Measurements from ENCODE around the gene TXNRD2.

TXNRD2 gene

GRCh38 chr22:19875531-19876313 is 65.9 kb downstream of the TXNRD2 start:
- no peak for DNase-seq (ENCODE audit: low read depth)

- DNase-seq (ENCODE audit: low read depth), result no peak
Measured at GRCh38 chr22:19875061-19875530, 66.5 kb downstream of the TXNRD2 start.

GRCh38 chr22:19874307-19875060 is 67.1 kb downstream of the TXNRD2 start:
- DNase-seq (ENCODE audit: low read depth), result no peak

GRCh38 chr22:19873960-19874306 is 67.7 kb downstream of the TXNRD2 start:
- no peak for DNase-seq (ENCODE audit: low read depth)

- DNase-seq (ENCODE audit: low read depth), result no peak
Measured at GRCh38 chr22:19873138-19873959, 68.3 kb downstream of the TXNRD2 start.

DNA sequence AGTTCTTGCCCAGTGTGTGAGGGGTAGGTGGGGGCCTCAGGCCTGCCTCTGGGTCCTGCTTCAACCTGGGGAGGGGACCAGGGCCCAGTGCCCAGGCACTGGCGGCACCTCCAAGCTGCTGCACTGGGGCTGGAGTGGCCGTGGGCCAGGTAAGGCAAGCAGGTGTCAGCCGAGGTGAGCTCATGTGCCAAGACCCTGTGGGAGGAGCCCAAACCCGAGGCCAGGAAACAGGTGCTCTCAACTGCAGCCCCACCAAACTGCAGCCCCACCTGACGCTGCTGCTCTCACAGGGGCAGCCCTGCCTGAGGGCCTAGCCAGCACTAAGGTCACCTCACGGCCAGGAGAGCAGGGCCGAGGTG is 68.9 kb downstream of the TXNRD2 start:
- no peak for DNase-seq (ENCODE audit: low read depth)

GRCh38 chr22:19871845-19872778 is 69.5 kb downstream of the TXNRD2 start:
- DNase-seq (ENCODE audit: low read depth), result no peak

DNA sequence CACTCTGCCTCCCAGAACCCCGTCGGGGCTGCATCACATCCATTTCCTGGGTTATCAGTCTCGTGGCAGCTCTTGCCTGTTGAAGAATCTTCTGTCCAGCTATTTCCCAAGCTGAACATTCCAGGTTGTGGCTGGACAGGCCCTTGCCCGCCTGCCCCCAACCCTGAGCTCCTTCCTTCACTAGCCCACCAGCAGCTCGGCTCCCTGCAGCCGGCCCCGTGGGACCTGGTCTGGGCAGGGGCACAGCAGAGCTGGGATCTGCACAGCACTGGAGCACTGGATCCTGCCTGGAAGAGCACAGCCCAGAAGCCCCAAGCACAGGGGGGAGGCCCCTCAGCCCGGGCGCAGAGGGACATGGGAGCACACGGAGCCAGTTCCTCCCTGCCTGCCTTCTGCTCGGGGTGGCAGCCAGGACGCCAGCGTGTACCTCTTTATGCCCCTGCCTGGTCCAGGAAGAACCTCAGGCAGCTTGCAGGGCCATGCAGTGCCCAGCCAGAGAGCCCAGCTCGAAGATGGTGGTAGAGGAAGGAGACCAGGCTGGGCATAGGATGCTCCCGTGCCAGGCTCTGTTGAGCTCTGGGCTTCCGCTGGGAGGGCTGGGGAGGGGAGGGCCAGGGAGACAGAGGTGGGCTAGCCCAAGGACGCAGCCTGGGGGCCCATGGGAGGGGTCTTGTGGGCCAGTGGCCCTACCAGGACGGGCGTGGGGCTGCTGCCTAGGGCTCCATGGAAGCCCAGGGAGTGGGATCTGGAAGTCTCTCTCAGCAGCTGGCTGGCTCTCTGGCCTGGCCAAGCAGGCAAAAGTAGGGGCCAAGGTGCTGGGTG is 70.4 kb downstream of the TXNRD2 start:
- no peak for DNase-seq (ENCODE audit: low read depth)

- no peak for DNase-seq (ENCODE audit: low read depth)
Measured at GRCh38 chr22:19870153-19871022, 71.2 kb downstream of the TXNRD2 start.

- DNase-seq (ENCODE audit: low read depth), result no peak
Measured at GRCh38 chr22:19869497-19870152, 72.0 kb downstream of the TXNRD2 start.

- no peak for DNase-seq (ENCODE audit: low read depth)
Measured at GRCh38 chr22:19868773-19869471, 72.7 kb downstream of the TXNRD2 start.

DNA sequence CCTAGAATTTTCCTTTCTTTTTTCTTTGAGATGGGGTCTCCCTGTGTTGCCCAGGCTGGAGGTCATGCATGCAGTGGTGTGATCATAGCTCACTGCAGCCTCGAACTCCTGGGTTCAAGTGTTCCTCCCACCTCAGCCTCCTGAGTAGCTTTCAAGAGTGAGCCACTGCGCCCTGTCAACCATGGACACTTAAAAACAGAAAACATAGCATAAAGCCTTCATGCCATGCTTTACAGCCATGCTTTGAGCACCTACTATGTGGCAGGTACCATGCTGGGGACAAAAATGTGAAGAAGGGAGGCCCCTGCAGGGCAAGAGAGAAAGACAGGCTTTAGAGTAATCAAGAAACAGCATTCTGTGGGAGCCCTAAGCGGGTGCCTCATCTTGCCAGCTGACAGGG is 73.3 kb downstream of the TXNRD2 start:
- DNase-seq (ENCODE audit: low read depth), result no peak

DNA sequence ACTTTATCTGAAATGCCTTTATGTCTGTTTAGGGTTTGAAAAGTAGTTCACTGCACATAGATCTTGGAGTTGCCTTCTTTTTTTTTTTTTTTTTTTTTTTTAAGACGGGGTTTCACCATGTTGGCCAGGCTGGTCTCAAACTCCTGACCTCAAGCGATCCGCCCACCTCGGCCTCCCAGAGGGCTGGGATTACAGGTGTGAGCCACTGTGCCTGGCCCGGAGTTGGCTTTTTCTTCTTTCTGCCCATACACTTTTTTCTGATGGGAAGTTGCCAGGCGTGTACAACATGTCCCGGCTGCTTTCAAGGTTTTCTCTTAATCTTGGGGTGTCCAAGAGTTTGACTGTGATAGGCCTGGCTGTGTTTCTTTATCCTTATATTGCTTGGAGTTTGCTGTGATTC is 74.0 kb downstream of the TXNRD2 start:
- no peak for DNase-seq (ENCODE audit: low read depth)

DNA sequence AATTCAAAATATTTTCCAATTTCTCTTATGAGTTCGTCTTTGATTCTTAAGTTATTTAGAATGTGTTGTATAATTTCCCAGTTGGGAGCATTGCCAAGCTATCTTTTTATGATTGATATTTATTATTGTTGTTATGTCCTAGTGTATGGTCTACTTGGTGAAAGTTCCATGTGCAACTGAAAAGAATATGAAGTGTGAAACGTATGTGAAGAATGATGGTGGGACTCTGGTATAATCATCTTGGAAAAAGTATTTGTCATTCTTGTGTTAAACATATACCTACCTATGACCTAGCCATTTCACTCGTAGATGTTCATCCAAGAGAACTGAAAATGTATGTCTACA is 75.0 kb downstream of the TXNRD2 start:
- no peak for DNase-seq (ENCODE audit: low read depth)

DNA sequence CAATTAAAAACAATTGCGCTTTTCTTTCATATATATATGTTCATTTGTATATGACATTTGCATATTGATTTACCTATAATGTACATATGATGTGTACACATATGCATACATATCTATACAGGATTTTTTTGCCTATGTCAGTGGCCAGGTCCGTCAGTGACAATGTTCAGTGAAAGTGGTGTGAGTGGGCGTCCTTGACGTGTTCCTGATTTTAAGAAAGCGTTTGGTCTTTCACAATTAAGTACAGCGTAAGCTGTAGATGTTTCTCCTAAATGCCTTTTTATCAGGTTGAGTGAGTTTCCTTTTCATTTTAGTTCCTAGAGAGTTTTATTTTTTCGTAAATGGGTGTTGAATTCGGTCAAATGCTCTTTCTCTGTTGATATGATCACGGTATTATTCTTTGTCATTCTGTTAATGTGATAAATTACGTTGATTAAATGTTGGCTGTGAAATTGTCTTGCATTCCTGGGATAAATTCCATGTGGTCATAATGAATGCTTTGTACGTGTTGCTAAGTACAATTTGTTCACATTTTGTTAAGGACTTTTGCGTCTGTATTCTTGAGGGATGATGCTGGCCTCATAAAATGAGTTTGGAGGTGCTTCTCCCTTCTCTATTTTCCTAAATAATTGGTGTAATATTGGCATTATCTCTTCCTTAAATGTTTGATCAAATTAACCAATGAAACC is 76.3 kb downstream of the TXNRD2 start:
- DNase-seq (ENCODE audit: low read depth), result no peak

GRCh38 chr22:19864538-19865106 is 77.0 kb downstream of the TXNRD2 start:
- DNase-seq (ENCODE audit: low read depth), result no peak

- no peak for DNase-seq (ENCODE audit: low read depth)
Measured at GRCh38 chr22:19863571-19863970, 78.0 kb downstream of the TXNRD2 start.
